Neural cell (in vitro differentiated cells): ENCODE measurements around the gene CDC42EP5. TPM values are rescaled to one million over a fixed set of nuclear protein-coding genes. Genes with fewer than 3 reads are reported as not detected.

ENCODE experiments used
- H2AFZ ChIP-seq: fragments of 200-600, 300-800 bp; sonication (generic), shearing (Covaris generic); 2 replicates; pipeline ENCODE4 v1.6.0; 2014; ENCODE audit warnings: low read depth, mild to moderate bottlenecking, antibody characterized with exemption, low read length, moderate library complexity
- H3F3A ChIP-seq: fragments of 200-600 bp; shearing (Covaris generic); 2 replicates; pipeline ENCODE4 v1.6.1; 2016; ENCODE audit warnings: mild to moderate bottlenecking, moderate library complexity, mixed read lengths, antibody characterized with exemption, low read length; ENCODE audit not compliant: insufficient read depth, poor library complexity, severe bottlenecking
- H3K27ac ChIP-seq: fragments of 200-600, 300-800 bp; sonication (generic), shearing (Covaris generic); 2 replicates; pipeline ENCODE4 v1.5.1; 2014; ENCODE audit warnings: mild to moderate bottlenecking, low read length, moderate library complexity
- H3K27me3 ChIP-seq: fragments of 300-800, 200-600 bp; sonication (generic), shearing (Covaris generic); 2 replicates; pipeline ENCODE4 v1.6.0; 2014; ENCODE audit warnings: mild to moderate bottlenecking, low read depth, low read length, moderate library complexity; ENCODE audit not compliant: insufficient read depth
- H3K36me3 ChIP-seq: fragments of 300-800, 200-600 bp; sonication (generic), shearing (Covaris generic); 2 replicates; pipeline ENCODE4 v1.5.1; 2014; ENCODE audit warnings: mild to moderate bottlenecking, antibody characterized with exemption, low read length, moderate library complexity; ENCODE audit not compliant: insufficient read depth
- H3K4me2 ChIP-seq: fragments of 300-800, 200-600 bp; sonication (generic), shearing (Covaris generic); 2 replicates; pipeline ENCODE4 v1.6.0; 2014; ENCODE audit warnings: mild to moderate bottlenecking, low read length
- H3K4me3 ChIP-seq: fragments of 300-800, 200-600 bp; sonication (generic), shearing (Covaris generic); 2 replicates; pipeline ENCODE4 v1.5.1; 2014; ENCODE audit warnings: mild to moderate bottlenecking, low read length, moderate library complexity
- H3K79me2 ChIP-seq: fragments of 200-600 bp; shearing (Covaris generic); replicated peaks from 2 replicates; pipeline ENCODE4 v1.6.0; 2014; ENCODE audit warnings: mild to moderate bottlenecking, low read length, moderate library complexity; ENCODE audit not compliant: insufficient read depth
- H3K9ac ChIP-seq: fragments of 300-800, 200-600 bp; sonication (generic), shearing (Covaris generic); 2 replicates; pipeline ENCODE4 v1.6.1; 2016; ENCODE audit warnings: mild to moderate bottlenecking, low read length, mixed read lengths
- H3K9me2 ChIP-seq: fragments of 200-600 bp; shearing (Covaris generic); 2 replicates; pipeline ENCODE4 v1.6.1; 2016; ENCODE audit warnings: mild to moderate bottlenecking, low read length, mixed read lengths; ENCODE audit not compliant: insufficient read depth
- H3K9me3 ChIP-seq: fragments of 200-600, 300-800 bp; sonication (generic), shearing (Covaris generic); 2 replicates; pipeline ENCODE4 v1.6.1; 2016; ENCODE audit warnings: mild to moderate bottlenecking, mixed run types, low read length, moderate library complexity, mixed read lengths
- H4K20me1 ChIP-seq: fragments of 200-600 bp; shearing (Covaris generic); 2 replicates; pipeline ENCODE4 v1.6.1; 2016; ENCODE audit warnings: mild to moderate bottlenecking, mixed run types; ENCODE audit not compliant: insufficient read depth
- EZH2 ChIP-seq: fragments of 200-600, 300-800 bp; shearing (Covaris generic), sonication (generic); IDR thresholded peaks from 2 replicates; pipeline ENCODE4 v1.6.1; 2014; ENCODE audit warnings: antibody characterized with exemption, low read length, borderline replicate concordance, mild to moderate bottlenecking; ENCODE audit not compliant: insufficient read depth, poor library complexity, severe bottlenecking
- POLR2AphosphoS5 ChIP-seq: IDR thresholded peaks from 2 replicates; pipeline ENCODE4 v1.6.1; 2012
- RAD21 ChIP-seq: fragments of 450-650 bp; conservative IDR thresholded peaks from 2 replicates; pipeline ENCODE4 v1.6.1; 2014; ENCODE audit warnings: antibody characterized with exemption, mild to moderate bottlenecking, moderate library complexity
- SMC3 ChIP-seq: fragments of 450-650 bp; conservative IDR thresholded peaks from 2 replicates; pipeline ENCODE4 v1.6.1; 2014; ENCODE audit warnings: antibody characterized with exemption, mild to moderate bottlenecking, moderate library complexity; ENCODE audit not compliant: poor library complexity
- polyA plus RNA-seq: library from polyadenylated mRNA; depleted of rRNA; stranded (reverse); fragments of >200 nt; gene quantifications from 2 replicates; pipeline ENCODE4 v1.2.3, GENCODE V29; 2014
- TF ChIP-seq, protein P1 (sequence below): fragments of 450-650 bp; IDR thresholded peaks from 2 replicates; pipeline ENCODE4 v1.5.1; 2014; ENCODE audit warnings: antibody characterized with exemption, mild to moderate bottlenecking, moderate library complexity; ENCODE audit not compliant: poor library complexity, severe bottlenecking
- TF ChIP-seq, protein P2 (sequence below): IDR thresholded peaks from 2 replicates; pipeline ENCODE4 v1.6.1; 2012; ENCODE audit warnings: borderline replicate concordance

The CDC42EP5 gene
- polyA plus RNA-seq, 1 donor from 2014 or later, result not detected

DNA sequence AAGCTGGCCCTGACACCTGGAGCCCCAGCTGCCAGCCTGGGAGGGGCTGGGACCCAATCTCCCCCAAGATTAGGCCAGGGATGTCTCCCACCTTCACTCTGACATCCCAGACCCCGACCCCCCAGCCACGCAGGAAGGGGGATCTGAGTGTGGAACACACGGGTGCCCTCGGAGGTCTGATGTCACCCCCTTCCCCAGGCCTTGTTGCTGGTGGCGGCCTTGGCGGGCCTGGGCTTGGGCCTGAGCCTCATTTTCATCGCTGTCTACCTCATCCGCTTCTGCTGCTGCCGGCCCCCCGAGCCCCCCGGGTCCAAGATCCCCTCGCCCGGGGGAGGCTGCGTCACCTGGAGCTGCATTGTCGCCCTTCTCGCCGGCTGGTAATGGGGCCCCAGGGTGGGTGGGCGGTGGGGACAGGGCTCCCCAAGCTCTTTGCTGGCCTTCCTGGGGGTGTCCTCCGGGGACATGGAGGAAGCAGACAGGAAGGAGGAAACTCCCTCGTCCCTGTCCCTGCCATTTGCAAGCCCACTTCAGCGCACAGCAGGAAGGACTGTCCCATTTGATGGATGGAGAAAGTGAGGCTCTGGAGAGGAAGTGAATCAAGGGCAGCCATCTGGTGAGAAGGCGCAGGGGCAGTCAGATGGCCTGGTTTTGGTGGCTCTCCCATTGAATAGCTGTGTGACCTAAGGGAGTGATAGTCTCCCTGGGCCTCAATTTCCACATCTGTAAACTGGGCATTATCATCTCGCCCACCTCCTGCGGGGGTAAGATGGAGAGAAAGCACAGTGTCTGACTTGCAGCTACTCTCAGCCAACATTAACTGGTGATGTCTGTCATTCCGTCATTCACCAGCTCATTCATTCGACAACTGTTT, 53.9 kb downstream of the CDC42EP5 start:
- TF ChIP-seq SMC3 (no peak), POLR2AphosphoS5 (no peak), EZH2 (no peak), RAD21 (no peak)
- TF ChIP-seq, protein P1, sequence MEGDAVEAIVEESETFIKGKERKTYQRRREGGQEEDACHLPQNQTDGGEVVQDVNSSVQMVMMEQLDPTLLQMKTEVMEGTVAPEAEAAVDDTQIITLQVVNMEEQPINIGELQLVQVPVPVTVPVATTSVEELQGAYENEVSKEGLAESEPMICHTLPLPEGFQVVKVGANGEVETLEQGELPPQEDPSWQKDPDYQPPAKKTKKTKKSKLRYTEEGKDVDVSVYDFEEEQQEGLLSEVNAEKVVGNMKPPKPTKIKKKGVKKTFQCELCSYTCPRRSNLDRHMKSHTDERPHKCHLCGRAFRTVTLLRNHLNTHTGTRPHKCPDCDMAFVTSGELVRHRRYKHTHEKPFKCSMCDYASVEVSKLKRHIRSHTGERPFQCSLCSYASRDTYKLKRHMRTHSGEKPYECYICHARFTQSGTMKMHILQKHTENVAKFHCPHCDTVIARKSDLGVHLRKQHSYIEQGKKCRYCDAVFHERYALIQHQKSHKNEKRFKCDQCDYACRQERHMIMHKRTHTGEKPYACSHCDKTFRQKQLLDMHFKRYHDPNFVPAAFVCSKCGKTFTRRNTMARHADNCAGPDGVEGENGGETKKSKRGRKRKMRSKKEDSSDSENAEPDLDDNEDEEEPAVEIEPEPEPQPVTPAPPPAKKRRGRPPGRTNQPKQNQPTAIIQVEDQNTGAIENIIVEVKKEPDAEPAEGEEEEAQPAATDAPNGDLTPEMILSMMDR, result no peak
- TF ChIP-seq, protein P2, sequence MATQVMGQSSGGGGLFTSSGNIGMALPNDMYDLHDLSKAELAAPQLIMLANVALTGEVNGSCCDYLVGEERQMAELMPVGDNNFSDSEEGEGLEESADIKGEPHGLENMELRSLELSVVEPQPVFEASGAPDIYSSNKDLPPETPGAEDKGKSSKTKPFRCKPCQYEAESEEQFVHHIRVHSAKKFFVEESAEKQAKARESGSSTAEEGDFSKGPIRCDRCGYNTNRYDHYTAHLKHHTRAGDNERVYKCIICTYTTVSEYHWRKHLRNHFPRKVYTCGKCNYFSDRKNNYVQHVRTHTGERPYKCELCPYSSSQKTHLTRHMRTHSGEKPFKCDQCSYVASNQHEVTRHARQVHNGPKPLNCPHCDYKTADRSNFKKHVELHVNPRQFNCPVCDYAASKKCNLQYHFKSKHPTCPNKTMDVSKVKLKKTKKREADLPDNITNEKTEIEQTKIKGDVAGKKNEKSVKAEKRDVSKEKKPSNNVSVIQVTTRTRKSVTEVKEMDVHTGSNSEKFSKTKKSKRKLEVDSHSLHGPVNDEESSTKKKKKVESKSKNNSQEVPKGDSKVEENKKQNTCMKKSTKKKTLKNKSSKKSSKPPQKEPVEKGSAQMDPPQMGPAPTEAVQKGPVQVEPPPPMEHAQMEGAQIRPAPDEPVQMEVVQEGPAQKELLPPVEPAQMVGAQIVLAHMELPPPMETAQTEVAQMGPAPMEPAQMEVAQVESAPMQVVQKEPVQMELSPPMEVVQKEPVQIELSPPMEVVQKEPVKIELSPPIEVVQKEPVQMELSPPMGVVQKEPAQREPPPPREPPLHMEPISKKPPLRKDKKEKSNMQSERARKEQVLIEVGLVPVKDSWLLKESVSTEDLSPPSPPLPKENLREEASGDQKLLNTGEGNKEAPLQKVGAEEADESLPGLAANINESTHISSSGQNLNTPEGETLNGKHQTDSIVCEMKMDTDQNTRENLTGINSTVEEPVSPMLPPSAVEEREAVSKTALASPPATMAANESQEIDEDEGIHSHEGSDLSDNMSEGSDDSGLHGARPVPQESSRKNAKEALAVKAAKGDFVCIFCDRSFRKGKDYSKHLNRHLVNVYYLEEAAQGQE, result no peak
- no peak overlapping the region for H3K4me2 ChIP-seq
- H3K9me3 ChIP-seq, result no peaks in the 10 kb centered on the region
- peaks cover 41% of the 10 kb centered on the region for H3K79me2 ChIP-seq
- no peaks in the 10 kb centered on the region for H3K9me2 ChIP-seq
- H2AFZ ChIP-seq, result no peak overlapping the region
- H3K27me3 ChIP-seq, result no peaks in the 10 kb centered on the region
- peak overlapping the region; percentile 66 for H3K27ac ChIP-seq
- H4K20me1 ChIP-seq, result no peaks in the 10 kb centered on the region
- no peak overlapping the region for H3K4me3 ChIP-seq
- no peaks in the 10 kb centered on the region for H3F3A ChIP-seq
- H3K36me3 ChIP-seq, result no peaks in the 10 kb centered on the region
- peak overlapping the region; percentile 57 for H3K9ac ChIP-seq

DNA sequence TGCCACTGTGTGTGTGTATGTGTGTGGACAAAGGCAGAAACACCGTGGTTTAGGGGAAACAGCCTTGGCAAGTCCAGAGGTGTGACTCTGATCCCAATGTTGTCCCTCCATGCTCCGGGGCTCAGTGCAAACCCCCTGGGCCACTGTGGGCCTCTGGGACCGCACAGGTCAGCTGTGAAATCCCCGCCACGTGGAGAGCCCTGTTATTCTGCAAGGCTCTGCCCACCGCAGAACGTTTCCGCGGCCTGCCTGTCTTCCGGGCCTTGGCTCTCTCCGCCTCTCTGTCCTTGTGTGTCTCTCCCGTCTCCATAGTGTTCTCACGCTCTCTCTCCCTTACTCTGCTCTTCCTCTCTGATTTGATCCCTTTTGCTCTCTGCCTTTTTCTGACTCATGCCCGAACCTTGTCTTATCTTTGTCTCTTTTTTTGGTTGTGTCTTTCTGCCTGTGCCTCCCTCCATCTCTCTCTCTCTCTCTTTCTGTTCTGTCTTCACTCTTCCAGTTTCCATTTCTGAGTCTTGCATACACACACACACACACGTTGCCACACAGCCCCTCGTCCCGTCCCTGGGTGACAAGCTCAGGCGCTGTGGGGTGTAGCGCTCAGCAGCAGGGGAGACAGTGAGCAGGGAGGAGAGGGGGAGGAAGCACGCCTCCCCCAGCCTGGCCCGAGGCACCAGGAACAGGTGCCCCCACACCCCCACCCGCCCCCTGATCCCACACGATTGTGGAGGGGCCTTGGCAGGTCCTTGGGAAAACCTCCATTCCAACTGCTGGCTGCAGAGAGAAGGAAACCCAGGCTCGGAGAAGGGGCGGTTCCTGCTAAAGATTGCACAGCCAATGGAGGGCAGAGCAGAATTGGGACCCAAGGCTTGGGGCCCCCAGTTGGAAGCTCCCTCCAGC, 54.8 kb downstream of the CDC42EP5 start:
- Histone ChIP-seq H2AFZ (peak overlapping the region; percentile 51), H3K9ac (peak overlapping the region; percentile 57), H3K27me3 (no peaks in the 10 kb centered on the region), H3K9me2 (no peaks in the 10 kb centered on the region), H3K79me2 (peaks cover 41% of the 10 kb centered on the region), H3K4me3 (peak overlapping the region; percentile 88), H3K4me2 (peak overlapping the region; percentile 51), H3K27ac (peak overlapping the region; percentile 66), H3K9me3 (no peaks in the 10 kb centered on the region), H3F3A (no peaks in the 10 kb centered on the region), H3K36me3 (no peaks in the 10 kb centered on the region), H4K20me1 (no peaks in the 10 kb centered on the region)
- peak; percentile 5 for TF ChIP-seq POLR2AphosphoS5
- TF ChIP-seq, protein P1, result no peak
